SK-N-DZ (cell line): ENCODE measurements around the gene SMAD3. TPM values are rescaled to one million over a fixed set of nuclear protein-coding genes. Genes with fewer than 3 reads are reported as not detected.
"Not testable (repeated sequence)": the region's sequence is repeated elsewhere in the genome, so short reads cannot be mapped to it uniquely, and the experiment has no call there.

Experiments
- DNase-seq: peaks from one replicate; pipeline ENCODE4 v3.0.0-alpha.2; 2015; ENCODE audit warnings: low spot score
- polyA plus RNA-seq, 2 experiments: library from polyadenylated mRNA; depleted of rRNA; stranded (reverse); fragments of >200 nt; gene quantifications; 2 replicates each; pipeline ENCODE4 v1.2.3, GENCODE V29; 2014

Gene SMAD3
- polyA plus RNA-seq (2014; cell fraction: cytosol; rRNA removed), result 9.6 and 9.9 TPM in 2 replicates
- polyA plus RNA-seq (2014; cell fraction: nucleus; rRNA removed), result 9.2 and 14.6 TPM in 2 replicates

DNA sequence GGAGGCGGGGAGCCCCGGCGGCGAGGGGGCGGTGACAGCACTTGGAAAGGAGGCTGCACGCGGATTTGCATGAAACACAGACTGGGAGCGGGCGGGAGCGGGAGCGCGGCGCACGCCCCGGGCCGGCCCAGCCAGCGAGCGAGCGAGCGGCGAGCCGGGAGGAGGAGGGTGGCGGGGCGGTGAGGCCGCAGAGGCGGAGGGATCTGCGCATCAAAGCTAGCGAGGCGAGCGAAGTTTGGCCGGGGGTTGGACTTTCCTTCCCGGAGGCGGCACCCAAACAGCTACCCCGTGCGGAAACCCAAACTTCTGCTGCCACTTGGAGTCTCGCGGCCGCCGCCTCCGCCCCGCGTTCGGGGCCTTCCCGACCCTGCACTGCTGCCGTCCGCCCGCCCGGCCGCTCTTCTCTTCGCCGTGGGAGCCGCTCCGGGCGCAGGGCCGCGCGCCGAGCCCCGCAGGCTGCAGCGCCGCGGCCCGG, at the start of gene SMAD3:
SMAD3 (plus strand) TSS at position 72 of the 475 bp plus-strand sequence. CDS start 553 bp downstream, outside the sequence.
- no peak for DNase-seq

DNA sequence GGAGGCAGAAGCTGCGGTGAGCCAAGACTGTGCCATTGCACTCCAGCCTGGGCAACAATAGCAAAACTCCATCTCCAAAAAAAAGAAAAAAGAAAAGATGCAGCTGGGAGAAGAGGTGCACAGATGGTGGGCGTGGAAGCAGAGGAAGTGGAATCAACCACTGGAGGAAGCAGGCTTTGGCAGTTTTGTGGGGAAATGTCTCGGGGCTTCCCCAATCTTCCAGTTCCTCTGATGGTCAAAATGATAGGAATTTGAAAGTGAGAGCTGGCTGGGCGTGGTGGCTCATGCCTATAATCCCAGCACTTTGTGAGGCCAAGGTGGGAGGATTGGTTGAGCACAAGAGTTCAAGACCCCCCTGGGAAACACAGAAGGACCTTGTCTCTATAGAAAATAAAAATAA, 48.1 kb upstream of the SMAD3 start:
- DNase-seq, result no peak

DNA sequence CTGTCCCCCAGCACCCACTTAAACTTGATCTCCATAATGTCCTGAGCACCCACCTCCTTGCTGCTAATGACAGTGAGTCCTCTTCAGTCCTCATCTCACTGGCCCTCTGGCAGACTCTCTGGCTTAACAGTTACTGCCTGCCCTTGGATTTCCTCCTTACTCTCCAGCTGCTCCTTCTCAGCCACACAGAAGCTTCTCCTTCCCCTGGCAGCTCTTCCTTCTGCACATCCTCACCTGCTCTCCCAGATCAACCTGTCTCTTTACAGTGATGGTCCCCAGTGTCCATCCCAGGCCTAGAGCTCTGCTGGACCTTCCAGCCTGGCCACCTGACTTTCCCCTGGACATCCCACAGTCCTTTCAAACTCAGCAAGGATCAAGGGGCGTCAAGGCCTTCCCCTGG, 47.4 kb upstream of the SMAD3 start:
- DNase-seq, result no peak

DNA sequence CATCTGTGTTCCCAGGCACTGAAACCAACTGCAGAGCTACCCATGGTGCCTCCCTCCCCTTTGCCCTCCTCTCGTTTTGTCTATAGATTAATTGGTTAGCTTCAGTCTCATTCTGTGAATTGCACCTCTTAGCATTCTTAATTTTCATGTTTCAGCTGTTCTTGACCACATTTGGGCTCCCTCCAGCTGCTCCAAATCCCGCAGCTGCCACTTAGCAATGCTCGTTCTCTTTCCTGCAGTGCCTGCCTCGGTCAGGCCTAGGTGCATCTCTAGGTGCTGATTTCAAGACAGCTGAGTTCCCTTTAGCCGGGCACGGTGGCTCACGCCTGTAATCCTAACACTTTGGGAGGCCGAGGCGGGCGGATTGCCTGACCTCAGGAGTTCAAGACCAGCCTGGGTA, 47.0 kb upstream of the SMAD3 start:
- no peak for DNase-seq

DNA sequence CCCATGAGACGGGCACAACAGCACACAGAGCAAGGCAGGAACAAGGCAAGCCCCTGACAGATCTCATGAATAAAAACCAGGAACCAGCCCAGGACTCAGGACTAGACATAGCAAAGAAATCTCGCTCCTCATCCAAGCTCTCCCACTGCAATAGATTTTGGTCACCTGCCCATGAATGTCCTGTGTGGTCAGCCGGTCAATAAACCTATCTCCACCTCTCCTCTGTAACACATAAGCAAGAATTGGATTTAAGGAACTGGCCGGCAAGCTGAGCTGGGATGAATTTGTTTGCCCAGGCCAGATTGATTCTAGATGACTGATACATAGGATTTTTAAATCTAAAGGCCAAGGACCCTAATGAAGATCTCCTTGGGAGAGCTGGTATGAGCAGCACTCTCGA, 46.3 kb upstream of the SMAD3 start:
- DNase-seq, result no peak

GRCh38 chr15:67019884-67020520, 45.4 kb upstream of the SMAD3 start:
- no peak for DNase-seq

DNA sequence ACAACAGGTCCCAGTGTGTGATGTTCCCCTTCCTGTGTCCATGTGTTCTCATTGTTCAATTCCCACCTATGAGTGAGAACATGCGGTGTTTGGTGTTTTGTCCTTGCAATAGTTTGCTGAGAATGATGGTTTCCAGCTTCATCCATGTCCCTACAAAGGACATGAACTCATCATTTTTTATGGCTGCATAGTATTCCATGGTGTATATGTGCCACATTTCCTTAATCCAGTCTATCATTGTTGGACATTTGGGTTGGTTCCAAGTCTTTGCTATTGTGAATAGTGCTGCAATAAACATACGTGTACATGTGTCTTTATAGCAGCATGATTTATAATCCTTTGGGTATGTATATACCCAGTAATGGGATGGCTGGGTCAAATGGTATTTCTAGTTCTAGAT, 44.7 kb upstream of the SMAD3 start:
- DNase-seq, result not testable (repeated sequence)

- DNase-seq, result no peak
Observed at GRCh38 chr15:67021455-67021854, 43.9 kb upstream of the SMAD3 start.

- no peak for DNase-seq
Observed at GRCh38 chr15:67022587-67023105, 42.8 kb upstream of the SMAD3 start.

DNA sequence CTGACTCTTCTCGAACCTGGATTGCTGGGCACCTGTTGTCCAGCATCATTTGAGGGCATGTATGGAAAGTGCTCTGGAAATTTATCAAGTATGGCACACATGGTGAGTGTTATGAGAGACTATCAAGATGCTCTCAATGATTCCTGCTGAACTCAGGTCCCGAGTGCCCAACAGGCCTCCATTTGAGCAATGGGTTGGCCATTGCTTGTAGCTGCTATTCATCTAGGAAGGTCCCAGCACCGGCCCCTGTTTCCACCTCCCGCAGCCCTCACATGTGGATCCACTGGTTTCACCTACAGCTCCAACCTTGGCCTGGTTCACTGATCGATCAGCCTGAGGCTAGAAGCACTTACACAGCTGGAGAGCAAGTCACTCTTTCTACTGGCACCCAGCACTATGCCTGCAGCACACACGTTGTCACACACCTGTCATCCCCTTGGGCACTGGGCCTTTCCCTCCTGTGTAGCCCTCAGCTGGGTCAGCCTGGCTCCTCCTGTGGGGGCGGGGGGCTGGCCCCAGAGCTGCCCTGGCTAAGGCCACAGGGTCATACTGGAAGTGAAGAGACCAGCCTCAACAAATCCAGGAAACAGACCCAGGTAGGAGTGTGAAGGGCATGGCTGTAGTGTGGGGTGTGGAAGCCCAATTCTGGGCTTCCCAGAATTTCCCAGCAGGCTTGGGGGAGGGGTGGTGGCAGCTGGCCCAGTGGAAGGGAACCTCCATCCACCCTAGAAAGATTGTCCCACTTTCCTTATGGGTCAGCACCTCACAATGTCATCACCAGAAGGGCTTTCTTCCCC, 41.7 kb upstream of the SMAD3 start:
- DNase-seq, result no peak

DNA sequence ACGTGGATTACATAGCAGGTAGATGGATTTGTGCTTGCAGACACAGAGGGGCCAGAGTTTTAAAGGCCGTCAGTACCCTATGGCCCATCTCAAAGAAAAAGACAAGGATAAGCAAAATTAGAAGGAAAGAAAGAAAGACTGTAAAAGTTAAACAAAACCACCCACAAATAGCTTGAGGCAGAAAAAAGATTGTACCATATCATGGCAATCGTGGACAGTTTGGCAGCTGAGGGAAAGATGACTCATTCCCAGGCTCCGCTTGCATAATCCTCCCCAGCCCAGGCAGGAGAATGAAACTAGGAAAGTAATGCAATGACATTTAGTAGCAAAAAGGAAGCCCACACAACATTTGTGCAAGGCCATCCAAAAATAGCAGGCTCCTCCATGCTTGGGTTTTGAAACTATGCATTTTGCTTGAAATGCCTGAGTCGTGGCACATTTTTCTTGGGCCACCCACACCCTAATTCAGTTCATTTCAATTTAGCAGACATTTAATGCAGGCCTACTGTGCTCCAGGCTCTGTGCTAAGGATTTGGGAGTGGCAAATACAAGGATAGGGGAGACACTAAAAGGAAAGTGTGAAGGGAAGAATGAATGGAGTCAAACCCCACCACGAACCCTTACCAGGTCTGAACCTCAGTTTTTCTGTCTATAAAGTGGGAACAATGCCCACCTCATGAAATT, 40.9 kb upstream of the SMAD3 start:
- DNase-seq, result no peak

DNA sequence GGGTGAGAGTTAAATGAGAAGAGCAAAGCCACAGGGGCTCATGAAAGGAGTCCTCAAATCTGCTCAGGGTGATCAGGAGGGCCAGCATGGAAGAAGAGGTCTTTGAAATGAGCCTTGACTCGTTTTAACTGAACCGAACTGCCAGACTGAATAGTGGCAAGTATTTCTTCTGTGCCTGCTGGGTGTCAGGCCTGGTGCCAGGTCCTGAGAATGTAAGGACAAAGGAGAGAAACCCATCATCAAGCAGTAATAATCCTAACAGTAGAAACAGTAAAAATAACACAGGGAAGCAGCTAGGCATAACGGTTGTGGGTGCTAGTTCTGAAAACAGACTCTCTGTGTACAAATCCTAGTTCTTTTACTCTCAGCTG, 40.4 kb upstream of the SMAD3 start:
- DNase-seq, result no peak

- DNase-seq, result no peak
Observed at GRCh38 chr15:67025719-67026609, 39.4 kb upstream of the SMAD3 start.

GRCh38 chr15:67026610-67026967, 38.8 kb upstream of the SMAD3 start:
- DNase-seq, result no peak

- not testable (repeated sequence) for DNase-seq
Observed at GRCh38 chr15:67028440-67028839, 37.0 kb upstream of the SMAD3 start.

- DNase-seq, result no peak
Observed at GRCh38 chr15:67030036-67030762, 35.2 kb upstream of the SMAD3 start.

DNA sequence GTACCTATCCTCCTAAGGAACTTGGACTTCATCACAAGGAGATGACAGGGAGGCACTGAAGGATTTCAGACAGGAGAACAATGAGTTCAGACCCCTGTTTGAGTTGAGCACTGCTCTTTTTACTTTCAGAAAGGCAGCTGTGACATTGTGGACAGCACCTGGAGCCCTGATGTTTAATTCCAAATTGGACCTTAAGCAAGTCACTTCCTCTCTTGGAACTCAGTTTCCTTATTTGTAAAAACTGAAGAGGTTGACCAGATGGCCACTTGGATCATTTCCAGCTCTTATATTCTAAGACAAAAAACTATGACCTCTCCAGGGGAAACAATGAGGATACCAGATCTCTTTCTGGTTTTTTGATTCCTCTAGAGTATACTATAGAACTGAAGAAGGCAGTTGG, 34.1 kb upstream of the SMAD3 start:
- no peak for DNase-seq

- DNase-seq, result no peak
Observed at GRCh38 chr15:67032608-67033007, 32.8 kb upstream of the SMAD3 start.

GRCh38 chr15:67033012-67033411, 32.4 kb upstream of the SMAD3 start:
- DNase-seq, result no peak

- no peak for DNase-seq
Observed at GRCh38 chr15:67033571-67034044, 31.8 kb upstream of the SMAD3 start.
